Brain microvascular endothelial cell (primary cell): ENCODE measurements around the gene ZFHX3.
A peak's percentile ranks its signal among the peaks of the same experiment; 100 is the strongest.

ENCODE experiments used
- DNase-seq: peaks from one replicate; pipeline ENCODE4 v3.0.0-alpha.2; 2020
- H3K27ac ChIP-seq: fragments of 250-450 bp; sonication (Bioruptor Pico); 2 replicates; pipeline ENCODE4 v1.5.1; 2020; ENCODE audit warnings: mild to moderate bottlenecking, moderate library complexity
- H3K27me3 ChIP-seq: fragments of 250-450 bp; sonication (Bioruptor Pico); replicated peaks from 2 replicates; pipeline ENCODE4 v1.5.1; 2020; ENCODE audit warnings: mild to moderate bottlenecking
- H3K36me3 ChIP-seq: fragments of 250-450 bp; sonication (Bioruptor Pico); replicated peaks from 2 replicates; pipeline ENCODE4 v1.5.1; 2020; ENCODE audit warnings: mild to moderate bottlenecking
- H3K4me3 ChIP-seq: 2 replicates; pipeline ENCODE4 v1.5.1; 2011; ENCODE audit warnings: low read depth, mild to moderate bottlenecking, control low read depth, low read length, moderate library complexity
- in situ Hi-C: cut with HindIII; loops from 2 replicates; pipeline ENCODE4 v1.10.0; 2017; ENCODE audit warnings: low sequenced_read_pairs, low pct_ligation_motif_present
- TF ChIP-seq, protein P1 (sequence below): IDR thresholded peaks from 2 replicates; pipeline ENCODE4 v1.5.1; 2011; ENCODE audit warnings: low read depth, mild to moderate bottlenecking, moderate library complexity, low read length, control low read depth, inconsistent platforms; ENCODE audit errors: missing control alignments

ZFHX3 gene

DNA sequence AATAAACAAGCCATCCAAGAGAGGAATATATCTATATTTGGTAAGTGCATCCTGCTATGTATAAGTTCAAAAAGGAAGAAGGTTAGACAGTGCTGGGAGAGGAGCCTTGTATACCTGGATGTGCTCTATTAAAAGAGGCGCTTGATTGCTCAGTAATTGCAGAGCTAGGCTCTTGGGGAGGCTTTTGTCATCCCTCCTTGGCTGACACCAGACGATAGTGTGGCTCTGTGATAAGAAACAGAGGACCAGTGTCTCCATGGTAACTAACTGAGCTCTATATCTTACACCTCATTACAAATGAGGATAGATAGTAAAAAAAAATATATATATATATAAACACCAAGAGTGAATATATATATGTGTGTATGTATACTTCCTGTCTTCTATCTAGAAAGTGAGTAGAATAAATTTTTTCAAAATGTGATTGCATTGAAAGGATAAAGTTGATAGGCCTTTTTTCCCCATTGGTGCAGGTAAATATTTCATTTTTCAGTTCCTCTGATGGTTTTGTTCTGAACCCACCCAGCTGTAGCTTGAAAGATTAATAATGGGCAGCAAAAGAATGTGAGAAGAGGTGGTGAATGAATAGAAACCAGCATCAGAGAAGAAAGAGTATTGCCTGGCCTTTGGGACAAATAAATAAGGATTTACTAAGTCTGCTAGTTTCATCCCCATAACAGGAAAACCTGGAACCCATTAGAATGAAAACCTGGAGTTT, 303.7 kb downstream of the ZFHX3 start:
- Histone ChIP-seq H3K4me3 (no peak overlapping the region), H3K27ac (no peak overlapping the region), H3K27me3 (no peaks in the 10 kb centered on the region), H3K36me3 (no peaks in the 10 kb centered on the region)
- no peak for DNase-seq
- in situ Hi-C loops: no loop called here
- TF ChIP-seq, protein P1, sequence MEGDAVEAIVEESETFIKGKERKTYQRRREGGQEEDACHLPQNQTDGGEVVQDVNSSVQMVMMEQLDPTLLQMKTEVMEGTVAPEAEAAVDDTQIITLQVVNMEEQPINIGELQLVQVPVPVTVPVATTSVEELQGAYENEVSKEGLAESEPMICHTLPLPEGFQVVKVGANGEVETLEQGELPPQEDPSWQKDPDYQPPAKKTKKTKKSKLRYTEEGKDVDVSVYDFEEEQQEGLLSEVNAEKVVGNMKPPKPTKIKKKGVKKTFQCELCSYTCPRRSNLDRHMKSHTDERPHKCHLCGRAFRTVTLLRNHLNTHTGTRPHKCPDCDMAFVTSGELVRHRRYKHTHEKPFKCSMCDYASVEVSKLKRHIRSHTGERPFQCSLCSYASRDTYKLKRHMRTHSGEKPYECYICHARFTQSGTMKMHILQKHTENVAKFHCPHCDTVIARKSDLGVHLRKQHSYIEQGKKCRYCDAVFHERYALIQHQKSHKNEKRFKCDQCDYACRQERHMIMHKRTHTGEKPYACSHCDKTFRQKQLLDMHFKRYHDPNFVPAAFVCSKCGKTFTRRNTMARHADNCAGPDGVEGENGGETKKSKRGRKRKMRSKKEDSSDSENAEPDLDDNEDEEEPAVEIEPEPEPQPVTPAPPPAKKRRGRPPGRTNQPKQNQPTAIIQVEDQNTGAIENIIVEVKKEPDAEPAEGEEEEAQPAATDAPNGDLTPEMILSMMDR: no peak

DNA sequence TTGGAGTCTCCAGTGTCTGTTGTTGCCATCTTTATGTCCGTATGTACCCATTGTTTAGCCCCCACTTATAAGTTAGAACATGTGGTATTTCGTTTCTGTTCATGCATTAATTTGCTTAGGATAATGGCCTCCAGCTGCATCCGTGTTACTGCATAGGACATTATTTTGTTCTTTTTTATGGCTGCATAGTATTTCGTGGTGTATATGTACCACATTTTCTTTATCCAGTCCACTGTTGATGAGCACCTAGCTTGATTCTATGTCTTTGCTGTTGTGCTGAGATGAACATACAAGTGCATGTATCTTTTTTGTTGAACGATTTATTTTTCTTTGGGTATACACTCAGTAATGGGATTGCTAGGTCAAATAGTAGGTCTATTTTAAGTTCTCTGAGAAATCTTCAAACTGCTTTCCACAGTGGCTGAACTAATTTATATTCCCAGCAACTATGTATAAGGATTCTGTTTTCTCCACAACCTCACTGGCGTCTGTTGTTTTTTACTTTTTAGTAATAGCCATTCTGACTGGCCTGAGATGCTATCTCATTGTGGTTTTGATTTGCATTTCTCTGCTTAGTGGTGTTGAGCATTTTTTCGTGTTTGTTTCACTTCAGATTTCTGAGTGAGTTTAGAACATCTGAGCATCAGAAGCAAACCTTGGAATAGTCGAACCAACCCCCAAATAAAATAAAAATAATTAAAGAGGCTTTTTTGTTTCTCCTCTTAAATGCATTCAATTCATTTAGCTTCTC, 304.7 kb downstream of the ZFHX3 start:
- in situ Hi-C loops: no loop called here
- H3K27me3 ChIP-seq: no peaks in the 10 kb centered on the region
- no peak overlapping the region for H3K4me3 ChIP-seq
- H3K27ac ChIP-seq: no peak overlapping the region
- no peaks in the 10 kb centered on the region for H3K36me3 ChIP-seq
- TF ChIP-seq, protein P1: no peak
- no peak for DNase-seq

GRCh38 chr16:72740347-72740746, 307.6 kb downstream of the ZFHX3 start:
- no peak overlapping the region for H3K4me3 ChIP-seq
- no peaks in the 10 kb centered on the region for H3K36me3 ChIP-seq
- H3K27me3 ChIP-seq: no peaks in the 10 kb centered on the region
- in situ Hi-C loops: no loop called here
- peak; percentile 20 for DNase-seq
- TF ChIP-seq, protein P1: no peak
- H3K27ac ChIP-seq: no peak overlapping the region

DNA sequence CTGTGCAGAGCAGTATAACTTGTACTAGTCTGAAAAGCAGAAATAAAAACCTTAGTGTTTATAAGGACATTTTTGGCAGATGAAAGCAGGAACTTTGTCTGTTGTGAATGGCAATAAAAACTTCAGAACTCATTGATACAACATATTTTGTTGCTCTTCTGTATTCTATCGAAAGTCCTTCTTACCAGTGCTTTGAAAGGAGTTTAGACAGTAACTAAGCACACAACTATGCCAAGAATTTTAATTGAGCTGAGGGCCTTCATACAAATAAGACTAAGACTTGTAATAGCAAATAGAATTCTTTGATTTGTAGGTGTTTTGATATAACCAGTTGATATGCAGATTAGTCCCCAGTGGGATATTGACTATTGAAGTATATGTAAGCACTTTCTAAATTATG, 308.4 kb downstream of the ZFHX3 start:
- Histone ChIP-seq H3K27me3 (no peaks in the 10 kb centered on the region), H3K4me3 (no peak overlapping the region), H3K27ac (no peak overlapping the region), H3K36me3 (no peaks in the 10 kb centered on the region)
- TF ChIP-seq, protein P1: no peak
- no peak for DNase-seq
- in situ Hi-C loops: no loop called here

DNA sequence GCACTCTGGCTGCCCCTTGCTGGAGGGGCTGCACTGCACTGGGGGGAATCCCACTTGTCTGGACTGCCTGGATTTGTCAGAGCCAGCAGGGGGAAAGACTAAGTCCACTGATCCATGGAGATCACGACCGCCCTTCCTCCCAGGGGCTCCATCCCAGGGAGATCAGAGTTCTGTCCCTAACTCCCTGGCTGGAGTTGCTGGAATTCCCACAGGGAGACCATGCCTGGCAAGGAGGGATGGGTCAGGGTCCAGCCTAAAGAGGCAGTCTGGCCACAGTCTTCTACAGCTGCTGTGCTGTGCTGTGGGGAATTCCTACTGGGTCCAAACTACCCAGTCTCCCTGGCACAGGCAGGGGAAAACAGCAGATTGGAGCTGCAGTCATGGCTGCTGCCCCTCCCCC, 311.9 kb downstream of the ZFHX3 start:
- in situ Hi-C loops: no loop called here
- no peaks in the 10 kb centered on the region for H3K36me3 ChIP-seq
- no peaks in the 10 kb centered on the region for H3K27me3 ChIP-seq
- H3K4me3 ChIP-seq: no peak overlapping the region
- DNase-seq: no peak
- TF ChIP-seq, protein P1: no peak
- no peak overlapping the region for H3K27ac ChIP-seq
